K562 (cell line): ENCODE measurements around the gene COL8A2. TPM values are rescaled to one million over a fixed set of nuclear protein-coding genes. Genes with fewer than 3 reads are reported as not detected.

Experiments
- ARHGAP35 ChIP-seq: fragments of 450-650 bp; IDR thresholded peaks from 2 replicates; pipeline ENCODE4 v1.6.1; 2018; ENCODE audit not compliant: partially characterized antibody
- ATF7 ChIP-seq: fragments of 450-650 bp; IDR thresholded peaks from 2 replicates; pipeline ENCODE4 v1.7.1; 2014; ENCODE audit warnings: mild to moderate bottlenecking, moderate library complexity
- DPF2 ChIP-seq: fragments of 450-650 bp; IDR thresholded peaks from 2 replicates; pipeline ENCODE4 v1.6.1; 2016
- FIP1L1 ChIP-seq: fragments of 200-400 bp; formaldehyde crosslinking; IDR thresholded peaks from 2 replicates; pipeline ENCODE4 v1.6.1; 2018; ENCODE audit warnings: mild to moderate bottlenecking, low read depth, low read length; ENCODE audit not compliant: poor library complexity, severe bottlenecking
- FOXA3 ChIP-seq, 2 experiments: fragments of 450-650 bp in 1 of 2; sonication (generic) in 1 of 2; formaldehyde crosslinking; IDR thresholded peaks in 1 of 2; conservative IDR thresholded peaks in 1 of 2; 2 replicates each; pipeline versions ENCODE4 v1.4.0 to v1.8.0; 2020 to 2022; ENCODE audit warnings: mild to moderate bottlenecking in 2 of 2, missing genetic modification reagents in 1 of 2
- HLTF ChIP-seq: fragments of 450-650 bp; IDR thresholded peaks from 2 replicates; pipeline ENCODE4 v1.6.1; 2016
- HNRNPL ChIP-seq: fragments of 200-400 bp; formaldehyde crosslinking; IDR thresholded peaks from 2 replicates; pipeline ENCODE4 v1.6.1; 2017; ENCODE audit warnings: low read depth, mild to moderate bottlenecking, low read length
- JUNB ChIP-seq: fragments of 450-650 bp; formaldehyde crosslinking; conservative IDR thresholded peaks from 2 replicates; pipeline ENCODE4 v1.4.0; 2020; ENCODE audit warnings: mild to moderate bottlenecking
- MECOM ChIP-seq: fragments of 250-450 bp; sonication (Bioruptor Pico); IDR thresholded peaks from 2 replicates; pipeline ENCODE4 v1.8.0; 2022; ENCODE audit warnings: inconsistent platforms
- MEIS2 ChIP-seq: fragments of 450-650 bp; IDR thresholded peaks from 2 replicates; pipeline ENCODE4 v1.6.1; 2014; ENCODE audit warnings: mild to moderate bottlenecking; ENCODE audit not compliant: partially characterized antibody
- MYC ChIP-seq, 2 experiments: fragments of 250-450 bp in 1 of 2; sonication (Bioruptor Pico) in 1 of 2; IDR thresholded peaks; 2 replicates each; pipeline versions ENCODE4 v1.5.1 to v1.6.1; 2012 to 2021; ENCODE audit warnings: low read depth in 2 of 2, borderline replicate concordance in 1 of 2, improper control_type of control experiment in 1 of 2, low read length in 1 of 2, mild to moderate bottlenecking in 1 of 2, moderate library complexity in 1 of 2
- NR3C1 ChIP-seq: sonication (generic); formaldehyde crosslinking; IDR thresholded peaks from 2 replicates; pipeline ENCODE4 v1.8.1; 2022; ENCODE audit warnings: missing genetic modification reagents
- PHB2 ChIP-seq: fragments of 450-650 bp; IDR thresholded peaks from 2 replicates; pipeline ENCODE4 v1.6.1; 2017; ENCODE audit warnings: low read depth
- PHF20 ChIP-seq: fragments of 450-650 bp; IDR thresholded peaks from 2 replicates; pipeline ENCODE4 v1.6.1; 2018; ENCODE audit not compliant: partially characterized antibody
- PHF21A ChIP-seq: fragments of 450-650 bp; IDR thresholded peaks from 2 replicates; pipeline ENCODE4 v1.6.1; 2017; ENCODE audit warnings: low read depth, borderline replicate concordance
- RCOR1 ChIP-seq, 2 experiments: IDR thresholded peaks; 2 replicates each; pipeline ENCODE4 v1.6.1; 2012; ENCODE audit warnings: low read depth in 2 of 2, low read length in 2 of 2, borderline replicate concordance in 1 of 2, improper control_type of control experiment in 1 of 2
- RNF2 ChIP-seq: sonication (generic); IDR thresholded peaks from 2 replicates; pipeline ENCODE4 v1.6.1; 2016
- SLC30A9 ChIP-seq: fragments of 250-450 bp; sonication (Bioruptor Pico); IDR thresholded peaks from 2 replicates; pipeline ENCODE4 v1.8.0; 2022; ENCODE audit warnings: mild to moderate bottlenecking, moderate library complexity
- TAF15 ChIP-seq: fragments of 200-400 bp; formaldehyde crosslinking; IDR thresholded peaks from 2 replicates; pipeline ENCODE4 v1.6.1; 2017; ENCODE audit warnings: mild to moderate bottlenecking, low read depth, low read length, moderate library complexity
- TAL1 ChIP-seq: fragments of 450-650 bp; IDR thresholded peaks from 2 replicates; pipeline ENCODE4 v1.6.1; 2016; ENCODE audit warnings: mild to moderate bottlenecking
- TEAD2 ChIP-seq: fragments of 450-650 bp; IDR thresholded peaks from 2 replicates; pipeline ENCODE4 v1.6.1; 2016; ENCODE audit warnings: missing genetic modification characterization, control low read depth, missing compliant biosample characterization
- TSC22D4 ChIP-seq: fragments of 450-650 bp; IDR thresholded peaks from 2 replicates; pipeline ENCODE4 v1.6.1; 2016; ENCODE audit warnings: missing genetic modification characterization, missing biosample characterization, control low read depth
- U2AF1 ChIP-seq: fragments of 200-400 bp; formaldehyde crosslinking; optimal IDR thresholded peaks from 2 replicates; pipeline ENCODE3; 2017; ENCODE audit warnings: mild to moderate bottlenecking, low read depth, low read length, moderate library complexity
- XRCC3 ChIP-seq: fragments of 450-650 bp; IDR thresholded peaks from 2 replicates; pipeline ENCODE4 v1.6.1; 2017; ENCODE audit warnings: mild to moderate bottlenecking, moderate library complexity
- ZSCAN32 ChIP-seq: fragments of 450-650 bp; formaldehyde crosslinking; IDR thresholded peaks from 2 replicates; pipeline ENCODE4 v1.4.0; 2020; ENCODE audit warnings: mild to moderate bottlenecking, moderate library complexity
- polyA plus RNA-seq, 8 experiments: library from polyadenylated mRNA; depleted of rRNA in 4 of 8; stranded (reverse) in 5 of 8; unstranded in 3 of 8; fragments of >200 nt; fragmentation: Nextera tagmentation in 2 of 8; fragmentation: Illumina TruSeq in 1 of 8; extraction: Ambion mirVana in 2 of 8; extraction: Trizol in 1 of 8; gene quantifications; 2 replicates each; pipeline versions ENCODE4 v1.2.1 to v1.2.3, GENCODE V29; 2011 to 2014; ENCODE audit warnings: inconsistent platforms in 1 of 8, missing spikeins in 1 of 8
- total RNA-seq, 7 experiments: library from RNA; depleted of rRNA in 6 of 7; stranded (reverse); fragments of >200 nt in 6 of 7; fragmentation: Illumina TruSeq in 2 of 7; extraction: Trizol in 2 of 7; gene quantifications; 2 replicates each; pipeline versions ENCODE4 v1.2.1 to v1.2.3, GENCODE V29; 2011 to 2021; ENCODE audit warnings: low replicate concordance in 1 of 7
- TF ChIP-seq, protein P1 (sequence below): sonication (generic); formaldehyde crosslinking; IDR thresholded peaks from 2 replicates; pipeline ENCODE4 v1.8.0; 2022; ENCODE audit warnings: missing genetic modification reagents, mild to moderate bottlenecking, borderline replicate concordance
- TF ChIP-seq, protein P2 (sequence below), 3 experiments: fragments of 200-800 bp in 1 of 3; sonication (Bioruptor generic) in 1 of 3; sonication (generic) in 1 of 3; formaldehyde crosslinking in 1 of 3; IDR thresholded peaks; 2 replicates each; pipeline versions ENCODE4 v1.6.1 to v1.8.0; 2016 to 2022; ENCODE audit warnings: mild to moderate bottlenecking in 2 of 3, missing compliant biosample characterization in 2 of 3, missing genetic modification characterization in 2 of 3, missing genetic modification reagents in 1 of 3

COL8A2 gene
- total and polyA plus RNA-seq, 9 of the 15 experiments (the other 6 are each of a cell fraction or from before 2014, with no cell fraction given): 0.03 to 0.14 (median 0.04) TPM; not detected in 5

DNA sequence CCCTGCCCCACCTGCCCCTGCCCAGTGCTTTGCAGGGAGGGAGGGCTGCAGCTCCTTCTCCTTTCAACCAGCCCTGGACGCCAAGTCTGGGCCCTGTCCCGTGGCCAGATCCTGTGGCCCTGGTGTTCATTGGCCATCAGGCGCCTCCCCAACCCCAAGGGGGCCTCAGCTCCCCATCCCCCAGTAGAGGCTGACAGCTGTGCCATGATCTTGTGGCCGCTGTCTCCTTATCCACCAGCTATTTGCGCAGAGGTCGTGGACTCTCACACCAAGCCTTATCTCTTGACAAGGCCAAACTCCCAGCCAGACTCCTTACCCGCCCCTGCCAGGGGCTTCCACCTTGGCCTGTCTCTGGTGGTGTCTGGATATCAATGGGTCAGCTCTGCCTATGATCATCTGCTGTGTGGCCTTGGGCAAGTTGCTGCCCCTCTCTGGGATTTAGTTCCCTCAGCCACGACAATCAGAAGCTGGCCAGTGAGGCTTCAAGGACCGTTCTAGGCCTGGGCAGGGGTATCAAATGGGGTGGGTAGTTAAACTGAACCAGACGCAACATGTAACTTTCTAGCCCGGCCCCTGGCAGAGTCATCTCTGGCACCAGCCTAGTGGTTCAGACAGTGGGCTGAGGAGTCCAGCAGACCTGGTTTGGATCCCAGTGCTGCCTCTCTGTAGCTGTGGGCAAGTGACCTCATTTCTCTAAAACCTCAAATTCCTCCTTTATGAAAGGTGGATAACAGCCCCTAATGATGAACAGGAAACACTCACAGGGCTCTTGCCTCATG lies 3.3 kb upstream of the COL8A2 start (continued):
- TF ChIP-seq, protein P1, sequence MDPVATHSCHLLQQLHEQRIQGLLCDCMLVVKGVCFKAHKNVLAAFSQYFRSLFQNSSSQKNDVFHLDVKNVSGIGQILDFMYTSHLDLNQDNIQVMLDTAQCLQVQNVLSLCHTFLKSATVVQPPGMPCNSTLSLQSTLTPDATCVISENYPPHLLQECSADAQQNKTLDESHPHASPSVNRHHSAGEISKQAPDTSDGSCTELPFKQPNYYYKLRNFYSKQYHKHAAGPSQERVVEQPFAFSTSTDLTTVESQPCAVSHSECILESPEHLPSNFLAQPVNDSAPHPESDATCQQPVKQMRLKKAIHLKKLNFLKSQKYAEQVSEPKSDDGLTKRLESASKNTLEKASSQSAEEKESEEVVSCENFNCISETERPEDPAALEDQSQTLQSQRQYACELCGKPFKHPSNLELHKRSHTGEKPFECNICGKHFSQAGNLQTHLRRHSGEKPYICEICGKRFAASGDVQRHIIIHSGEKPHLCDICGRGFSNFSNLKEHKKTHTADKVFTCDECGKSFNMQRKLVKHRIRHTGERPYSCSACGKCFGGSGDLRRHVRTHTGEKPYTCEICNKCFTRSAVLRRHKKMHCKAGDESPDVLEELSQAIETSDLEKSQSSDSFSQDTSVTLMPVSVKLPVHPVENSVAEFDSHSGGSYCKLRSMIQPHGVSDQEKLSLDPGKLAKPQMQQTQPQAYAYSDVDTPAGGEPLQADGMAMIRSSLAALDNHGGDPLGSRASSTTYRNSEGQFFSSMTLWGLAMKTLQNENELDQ (CRISPR knock-in tag): no peak
- TF ChIP-seq JUNB (CRISPR knock-in tag): no peak
- 0 out of 4 replicates have a peak, but pooled peaks of 1 of the 2 experiments have one; percentile 40 for TF ChIP-seq FOXA3 (CRISPR knock-in tag; conservative IDR thresholded peaks at IDR 0.05 in 1 of 2, IDR thresholded peaks at IDR 0.05 in 1 of 2)
- peak; percentile 51; the same call in 1 of the 2 replicates for TF ChIP-seq TAL1
- TF ChIP-seq PHB2: no peak
- no peak for TF ChIP-seq TSC22D4
- no peak for TF ChIP-seq ZSCAN32 (CRISPR knock-in tag)
- TF ChIP-seq U2AF1: no peak
- no peak for TF ChIP-seq TAF15
- TF ChIP-seq HNRNPL: no peak
- TF ChIP-seq PHF21A: no peak
- no peak for TF ChIP-seq MYC (IDR thresholded peaks at IDR 0.05; ENCODE audit: low read depth, low read length)
- TF ChIP-seq MYC (CRISPR knock-in tag; IDR thresholded peaks at IDR 0.05; ENCODE audit: borderline replicate concordance, low read depth): no peak
- no peak for TF ChIP-seq XRCC3
- TF ChIP-seq, protein P2, sequence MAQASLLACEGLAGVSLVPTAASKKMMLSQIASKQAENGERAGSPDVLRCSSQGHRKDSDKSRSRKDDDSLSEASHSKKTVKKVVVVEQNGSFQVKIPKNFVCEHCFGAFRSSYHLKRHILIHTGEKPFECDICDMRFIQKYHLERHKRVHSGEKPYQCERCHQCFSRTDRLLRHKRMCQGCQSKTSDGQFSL (CRISPR knock-in tag; IDR thresholded peaks at IDR 0.05): no peak
- TF ChIP-seq, protein P2 (tag; IDR thresholded peaks at IDR 0.05): no peak
- TF ChIP-seq TEAD2 (tag): no peak
- TF ChIP-seq NR3C1 (CRISPR knock-in tag): no peak
- 0 out of 4 replicates have a peak, but pooled peaks of 1 of the 2 experiments have one; percentile 29 for TF ChIP-seq RCOR1 (IDR thresholded peaks at IDR 0.05; ENCODE audit: borderline replicate concordance in 1 of 2, low read depth in 2 of 2, low read length in 2 of 2)
- TF ChIP-seq MEIS2: no peak
- no peak for TF ChIP-seq ATF7
- no peak for TF ChIP-seq PHF20
- no peak for TF ChIP-seq MECOM (CRISPR knock-in tag)
- TF ChIP-seq ARHGAP35: no peak
- no peak for TF ChIP-seq HLTF
- TF ChIP-seq RNF2: no peak
- TF ChIP-seq FIP1L1: no peak
- no peak for TF ChIP-seq SLC30A9 (CRISPR knock-in tag)
- 0 out of 2 replicates have a peak, but pooled peaks have one; percentile 33 for TF ChIP-seq DPF2
